Left lobe of liver (tissue), 2 donors: Measurements from ENCODE around the gene MRPS23. TPM values are rescaled to one million over a fixed set of nuclear protein-coding genes. Genes with fewer than 3 reads are reported as not detected.
A peak's percentile ranks its signal among the peaks of the same experiment; 100 is the strongest.

Experiments used
- ATAC-seq: fragments of 200-7000 bp; cut with Tn5 transposase; one replicate; pipeline ENCODE4 v1.9.1; 2020; ENCODE audit warnings: mild to moderate bottlenecking, moderate library complexity
- DNase-seq: peaks from one replicate; pipeline ENCODE4 v3.0.0-alpha.2; 2020; ENCODE audit warnings: low spot score
- total RNA-seq: library from RNA; stranded (reverse); gene quantifications from one replicate; pipeline ENCODE4 v1.2.1, GENCODE V29; 2021
- donor health status: DM: no; HTN: no; CAD: no; lungs with moderate emphysema.
- donor health status: DM: no; HTN: yes; CAD: no.

Gene MRPS23
- total RNA-seq, 1 donor from 2014 or later = 13.1 TPM

DNA sequence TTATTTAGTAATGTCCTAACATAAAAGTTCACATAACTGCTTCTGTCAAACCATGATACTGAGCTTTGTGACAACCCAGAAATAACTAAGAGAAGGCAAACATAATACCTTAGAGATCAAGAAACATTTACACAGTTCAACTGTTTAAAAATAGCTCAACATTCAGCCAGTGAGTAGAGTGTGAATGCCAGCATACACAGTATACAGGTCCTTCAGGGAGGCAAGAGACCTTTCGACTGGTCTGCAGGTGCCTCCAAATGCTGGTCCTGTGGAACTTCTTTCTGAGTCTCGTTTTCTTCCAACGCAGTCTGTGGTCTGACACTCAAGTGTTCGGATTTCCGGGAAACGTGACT is 10.3 kb downstream of the MRPS23 start:
- ATAC-seq (no peak), DNase-seq (no peak)

DNA sequence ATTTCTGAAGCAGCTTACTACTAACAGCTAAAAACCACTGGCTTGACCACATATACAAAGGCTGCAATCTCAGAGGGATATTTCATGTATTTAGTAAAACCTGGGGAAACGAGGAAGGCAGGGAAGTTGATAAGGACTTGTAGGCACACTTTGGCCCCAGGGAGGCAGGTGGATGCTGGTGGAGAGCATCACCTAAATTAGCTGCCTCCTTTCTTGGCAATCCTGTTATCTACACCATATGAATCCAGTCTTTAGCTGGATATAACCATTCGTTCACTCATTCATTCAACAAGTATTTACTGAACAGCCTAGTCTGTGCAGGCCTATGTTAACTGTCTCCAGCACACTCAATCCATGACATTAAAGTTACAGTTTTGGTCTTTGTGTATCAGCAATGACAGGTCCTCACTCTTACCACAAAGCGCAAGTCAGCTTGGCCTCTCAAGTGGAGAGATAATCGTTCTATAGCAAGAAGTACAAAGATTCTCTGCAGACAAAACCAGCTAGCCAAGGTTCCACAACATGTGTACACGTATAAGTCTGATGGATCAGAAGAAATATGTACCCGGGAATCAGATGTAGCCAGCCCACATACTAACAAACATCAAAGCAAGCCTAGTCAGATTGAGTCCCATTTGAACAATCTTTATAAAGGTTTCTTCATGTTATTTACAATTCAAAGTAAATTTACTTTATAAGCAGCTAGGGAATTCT is 10.8 kb downstream of the MRPS23 start:
- no peak for DNase-seq
- no peak for ATAC-seq

DNA sequence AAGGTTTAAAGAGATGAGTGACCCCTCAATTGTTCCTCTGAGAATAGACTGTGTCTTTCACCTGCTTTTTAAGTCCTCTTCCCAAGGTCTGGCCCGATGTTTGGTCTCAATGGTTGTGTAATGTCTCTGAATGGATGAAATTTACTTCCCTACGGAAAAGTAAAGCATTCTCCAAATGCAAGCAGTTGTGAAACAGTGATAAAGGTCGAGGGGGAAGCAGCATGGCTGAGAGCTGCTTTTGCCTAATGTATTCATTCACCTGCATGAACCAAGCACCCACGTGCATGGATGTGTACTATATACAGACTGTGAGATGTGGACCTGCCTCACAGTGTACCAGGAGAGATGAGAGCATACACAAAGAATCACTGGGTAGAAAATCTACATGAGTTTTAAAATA is 11.4 kb downstream of the MRPS23 start:
- ATAC-seq (peak; percentile 78), DNase-seq (no peak)

DNA sequence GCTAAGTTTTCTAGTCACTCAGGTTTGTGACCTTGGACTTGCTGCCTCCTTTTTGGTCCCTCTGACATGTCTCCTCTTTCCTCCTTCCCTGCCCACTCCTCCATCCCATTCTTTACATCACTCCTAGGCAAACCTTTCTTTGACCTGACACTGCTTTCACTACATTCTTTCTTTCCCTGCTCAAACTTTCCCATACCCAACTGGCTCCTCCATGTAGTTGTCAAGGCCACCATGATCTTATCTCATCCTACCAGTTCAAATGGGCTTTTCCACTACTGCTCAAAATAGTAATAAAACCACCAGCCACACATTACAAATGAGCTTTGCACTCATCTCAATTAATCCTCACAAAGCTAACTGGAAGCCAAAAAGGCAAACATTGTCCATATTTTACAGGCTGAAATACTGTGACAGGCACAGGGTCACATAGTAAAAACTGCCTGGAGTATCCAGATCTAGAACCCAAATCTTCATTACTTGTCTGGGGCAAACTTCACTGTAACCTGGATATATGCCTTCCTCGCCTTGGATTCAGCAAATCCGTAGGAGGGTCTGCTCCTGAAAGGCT is 14.4 kb downstream of the MRPS23 start:
- no peak for DNase-seq
- ATAC-seq = no peak

DNA sequence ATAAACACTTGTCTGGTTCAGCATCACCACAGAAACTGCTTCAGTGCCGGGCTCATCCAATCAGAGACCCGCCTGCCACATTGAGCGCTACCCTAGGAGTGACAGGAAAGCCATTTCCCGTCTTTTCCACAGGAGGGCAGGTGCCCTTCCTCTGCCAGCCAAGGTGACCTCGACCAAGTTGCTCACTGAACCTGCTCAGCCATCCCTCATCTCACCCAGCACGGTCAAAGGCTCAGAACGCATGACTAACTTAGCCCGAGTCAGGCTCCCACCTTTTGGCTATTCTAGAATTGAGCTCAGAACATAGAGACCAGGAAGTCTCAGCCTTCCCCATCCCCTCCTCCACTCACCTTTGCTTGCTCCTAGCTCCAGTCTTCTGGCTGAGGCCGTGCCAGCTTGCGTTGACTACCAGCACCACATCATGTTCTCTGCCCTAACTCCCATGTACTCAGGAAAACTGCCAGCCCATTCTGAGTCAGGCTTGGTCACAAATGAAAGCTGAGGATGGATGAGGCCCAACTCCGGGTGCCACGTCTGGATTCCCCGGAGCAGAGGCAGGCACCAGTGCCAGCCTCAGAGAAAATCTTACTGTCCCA is 15.6 kb downstream of the MRPS23 start:
- ATAC-seq (no peak), DNase-seq (no peak)

DNA sequence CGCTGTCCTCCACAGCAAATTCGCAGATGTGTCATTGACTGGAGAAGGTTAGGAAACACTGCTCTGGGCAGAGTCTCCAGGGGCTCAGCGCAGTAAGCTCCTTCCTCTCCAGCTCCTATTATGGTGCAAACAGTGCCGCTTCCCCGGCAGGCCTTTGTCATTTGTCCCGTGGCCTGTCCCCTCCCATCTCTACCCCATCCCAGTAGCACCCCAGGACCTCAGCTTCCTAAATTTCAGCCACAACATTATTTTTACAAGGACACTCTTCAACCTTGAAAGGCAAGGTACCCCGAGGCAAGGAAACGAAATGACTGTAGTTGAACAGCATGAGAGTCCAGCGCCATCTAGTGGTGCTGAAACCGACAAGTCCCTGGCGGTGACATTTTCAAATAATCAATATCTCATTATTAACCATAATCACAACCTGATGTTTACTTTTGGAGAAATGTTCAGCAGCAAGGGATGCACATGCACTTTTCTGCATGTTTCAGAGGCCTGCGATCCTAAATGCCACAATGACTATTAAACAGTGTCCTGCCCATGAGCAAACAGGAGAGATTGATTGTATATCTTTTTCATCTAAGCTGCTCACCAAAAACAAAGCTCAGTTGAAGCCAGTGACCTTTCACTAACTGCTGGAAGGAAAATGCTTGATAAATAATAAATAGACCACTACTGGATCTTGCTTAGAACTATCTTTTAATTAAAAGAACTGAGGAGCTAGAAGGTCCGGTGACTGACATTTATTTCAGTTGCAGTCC is 16.5 kb downstream of the MRPS23 start:
- DNase-seq = peak; percentile 65
- peak; percentile 89 for ATAC-seq

DNA sequence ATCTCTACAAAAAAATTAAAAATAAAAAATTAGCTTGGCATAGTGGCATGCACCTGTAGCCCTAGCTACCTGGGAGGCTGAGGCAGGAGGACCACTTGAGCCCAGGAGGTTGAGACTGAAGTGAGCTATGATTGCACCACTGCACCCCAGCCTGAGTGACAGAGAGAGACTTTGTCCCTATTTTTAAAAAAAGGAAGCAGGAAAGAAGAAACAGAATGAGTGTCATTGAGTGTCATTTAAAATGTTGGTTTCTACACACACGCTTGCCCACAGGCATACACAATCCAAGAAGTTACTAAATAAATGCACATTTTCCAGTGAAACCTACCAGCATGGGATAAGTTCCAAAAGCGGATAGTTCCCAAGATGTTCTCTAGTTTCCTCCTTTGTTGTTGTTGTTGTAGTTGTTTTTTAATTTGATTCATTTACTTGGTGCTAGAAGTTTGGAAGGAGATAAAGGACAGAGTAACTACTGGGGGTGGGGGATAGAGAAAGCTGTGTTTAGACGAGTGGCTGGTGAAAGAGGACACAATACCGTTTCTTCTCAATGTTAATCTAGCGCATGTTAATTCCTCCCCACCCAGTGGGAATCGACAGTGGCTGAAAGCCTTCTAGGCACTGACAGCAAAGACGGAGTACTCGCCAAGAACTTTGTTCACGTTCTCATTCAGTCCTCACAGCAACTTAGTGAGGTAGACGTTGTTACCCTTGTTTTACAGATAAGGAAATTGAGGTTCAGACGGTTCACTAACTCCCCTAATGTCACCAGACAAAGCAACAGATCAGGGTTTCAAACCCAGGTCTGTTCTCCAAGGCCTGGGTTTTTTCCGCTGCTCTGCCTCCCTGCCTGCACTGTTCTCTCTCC is 17.3 kb downstream of the MRPS23 start:
- ATAC-seq = peak; percentile 9
- DNase-seq = no peak

DNA sequence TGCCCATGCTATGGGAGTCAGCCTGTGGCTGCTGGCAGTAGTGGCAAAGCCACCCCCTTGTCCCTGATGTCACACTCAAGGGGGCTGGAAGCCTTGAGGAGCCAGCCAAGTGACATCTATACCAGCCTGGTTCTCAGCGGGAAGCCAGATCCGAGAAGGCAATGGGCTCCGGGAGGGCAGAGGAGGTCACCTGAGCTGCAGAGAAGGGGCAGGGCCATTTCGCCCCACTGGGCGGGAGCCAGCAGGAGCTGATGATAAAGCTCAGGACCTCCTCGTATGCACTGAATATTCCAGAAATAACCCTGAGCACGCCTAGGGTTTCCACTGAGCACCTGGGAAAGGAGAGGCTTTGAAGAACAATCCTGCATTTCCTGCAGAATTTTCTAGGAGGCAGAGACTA is 19.0 kb downstream of the MRPS23 start:
- DNase-seq = no peak
- no peak for ATAC-seq

DNA sequence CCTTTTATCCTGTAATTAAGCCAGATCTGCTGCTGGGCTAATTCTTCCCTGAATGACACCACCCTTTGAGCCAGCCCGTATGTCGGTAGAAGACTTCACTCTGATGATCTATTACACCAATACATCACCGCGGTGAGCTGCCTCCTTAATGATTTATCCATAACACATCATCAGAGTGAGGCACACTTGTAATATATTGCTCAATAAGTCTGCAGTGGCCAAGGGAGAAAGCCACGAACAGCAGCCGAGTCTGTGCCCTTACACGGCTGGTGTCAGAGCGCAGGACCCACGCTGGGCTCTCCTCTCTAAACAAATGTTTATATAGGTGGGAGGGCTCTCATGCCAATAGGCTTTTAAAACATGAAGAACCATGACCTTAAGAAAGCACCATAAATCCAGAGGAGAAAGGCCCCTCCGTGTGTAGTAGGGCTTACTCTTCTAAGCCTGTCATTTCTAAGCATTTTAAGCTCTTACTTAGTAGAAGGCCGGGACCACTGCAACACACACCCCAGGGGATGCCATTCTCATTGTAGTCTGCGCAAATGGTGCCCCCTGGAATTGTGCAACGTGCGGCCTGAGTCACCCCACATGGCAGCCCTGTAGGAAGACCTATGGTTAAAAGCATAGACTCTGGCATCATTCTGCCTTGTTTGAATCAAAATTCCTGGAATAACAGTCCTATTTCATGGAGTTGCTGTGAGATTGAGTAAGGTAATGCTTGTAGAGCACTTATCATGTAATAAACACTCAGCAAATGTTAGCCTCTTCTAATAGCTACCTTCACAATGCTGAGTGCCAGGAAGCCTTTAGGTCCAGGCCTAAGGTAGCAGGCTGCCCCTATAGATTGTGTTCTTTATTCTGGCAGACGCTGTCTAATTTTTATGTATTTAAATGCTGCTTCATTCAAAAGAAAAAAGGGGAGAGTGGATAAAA is 26.1 kb downstream of the MRPS23 start:
- no peak for ATAC-seq
- DNase-seq = no peak

DNA sequence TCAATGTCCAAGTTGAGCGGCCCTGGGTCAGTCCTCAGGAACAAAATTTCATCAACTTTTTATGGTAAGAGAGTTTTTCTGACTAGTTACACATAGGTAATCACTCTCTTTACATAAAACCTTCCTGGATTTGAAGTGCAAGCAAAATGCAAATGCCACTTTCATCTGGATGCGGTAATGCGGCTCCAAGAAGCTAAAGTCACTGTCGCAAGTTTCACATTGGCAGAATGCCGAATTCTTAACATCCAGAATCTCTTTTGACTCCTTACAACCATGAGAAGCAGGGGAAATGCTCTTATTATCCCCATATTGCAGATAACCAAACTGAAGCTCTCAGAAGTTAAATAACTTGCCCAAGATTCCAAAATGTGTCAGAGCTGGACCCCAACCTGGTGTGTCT is 30.0 kb downstream of the MRPS23 start:
- ATAC-seq (no peak), DNase-seq (no peak)

DNA sequence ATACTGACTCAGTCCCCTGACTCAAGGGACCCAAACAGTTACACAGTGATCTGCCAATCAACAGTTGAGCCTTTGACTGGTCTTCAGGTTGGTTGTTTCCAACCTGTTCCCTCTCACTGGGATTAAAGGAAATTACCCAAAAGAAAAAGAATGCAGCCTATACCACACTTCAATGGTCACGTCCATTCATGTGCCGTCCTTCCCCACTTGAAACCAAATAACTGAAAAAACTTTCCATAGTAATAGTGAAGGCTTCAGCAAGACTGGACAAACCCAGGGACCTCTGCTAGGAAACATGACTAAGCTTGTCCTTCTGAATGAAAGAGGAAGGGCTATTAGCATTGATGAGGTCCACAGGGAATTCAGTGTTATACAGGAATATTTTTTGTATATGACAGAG is 30.6 kb downstream of the MRPS23 start:
- ATAC-seq (no peak), DNase-seq (no peak)

DNA sequence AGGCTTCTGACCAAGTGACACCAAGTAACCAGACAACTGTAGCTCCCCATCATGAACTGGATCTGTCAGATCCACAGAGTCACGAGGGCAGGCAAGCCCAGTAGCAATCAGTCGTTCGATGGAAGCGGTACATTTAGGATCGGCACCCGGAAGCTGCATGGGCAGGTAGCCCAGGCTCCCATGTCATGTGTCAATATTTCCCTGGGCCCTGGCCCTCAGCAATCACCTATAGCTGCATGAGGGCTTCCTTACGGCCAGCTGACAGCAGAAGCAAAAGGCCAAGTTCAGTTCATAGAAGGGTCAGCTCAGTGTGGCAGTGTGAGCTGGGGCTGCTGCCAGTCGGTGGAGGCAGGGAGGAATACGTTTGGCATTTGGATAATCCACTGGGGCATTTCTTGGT is 31.8 kb downstream of the MRPS23 start:
- no peak for DNase-seq
- no peak for ATAC-seq

DNA sequence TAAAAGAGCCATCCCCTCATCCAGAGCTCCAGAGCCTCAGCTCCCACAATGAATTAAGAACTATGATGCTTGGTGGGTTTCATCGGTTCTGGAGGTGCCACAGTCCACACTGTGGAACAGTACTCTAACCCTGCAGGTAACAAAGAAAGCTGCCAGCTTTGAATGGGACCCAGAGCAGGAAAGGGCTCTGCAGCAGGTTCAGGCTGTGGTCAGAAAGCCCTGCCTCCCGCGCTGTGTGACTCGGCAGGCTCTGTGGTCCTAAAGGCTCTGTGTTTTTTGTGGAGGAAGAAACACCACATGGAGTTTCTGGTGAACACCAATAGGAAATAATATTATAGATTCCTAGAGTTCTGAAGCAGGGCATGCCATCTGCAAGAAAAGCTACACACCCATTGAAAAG is 32.5 kb downstream of the MRPS23 start:
- ATAC-seq (no peak), DNase-seq (no peak)

DNA sequence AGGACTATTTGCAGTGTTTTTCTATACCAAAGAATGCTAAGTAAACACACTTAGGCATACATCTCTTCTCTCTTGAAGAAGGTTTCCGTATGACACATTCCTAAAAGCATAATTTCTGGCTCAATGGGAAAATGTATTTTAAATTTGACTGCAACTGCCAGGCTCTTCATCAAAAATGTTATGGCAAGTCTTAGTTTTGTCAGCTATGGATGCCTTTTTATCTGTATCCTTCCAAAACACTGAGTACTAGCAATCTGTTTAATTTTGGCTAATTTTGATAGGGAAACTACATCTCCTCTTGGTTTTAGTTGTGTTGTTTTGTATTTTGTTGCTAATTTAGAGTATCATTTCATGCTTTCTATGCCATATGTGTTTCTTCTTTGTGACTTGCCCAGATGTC is 35.4 kb downstream of the MRPS23 start:
- no peak for DNase-seq
- ATAC-seq = no peak

DNA sequence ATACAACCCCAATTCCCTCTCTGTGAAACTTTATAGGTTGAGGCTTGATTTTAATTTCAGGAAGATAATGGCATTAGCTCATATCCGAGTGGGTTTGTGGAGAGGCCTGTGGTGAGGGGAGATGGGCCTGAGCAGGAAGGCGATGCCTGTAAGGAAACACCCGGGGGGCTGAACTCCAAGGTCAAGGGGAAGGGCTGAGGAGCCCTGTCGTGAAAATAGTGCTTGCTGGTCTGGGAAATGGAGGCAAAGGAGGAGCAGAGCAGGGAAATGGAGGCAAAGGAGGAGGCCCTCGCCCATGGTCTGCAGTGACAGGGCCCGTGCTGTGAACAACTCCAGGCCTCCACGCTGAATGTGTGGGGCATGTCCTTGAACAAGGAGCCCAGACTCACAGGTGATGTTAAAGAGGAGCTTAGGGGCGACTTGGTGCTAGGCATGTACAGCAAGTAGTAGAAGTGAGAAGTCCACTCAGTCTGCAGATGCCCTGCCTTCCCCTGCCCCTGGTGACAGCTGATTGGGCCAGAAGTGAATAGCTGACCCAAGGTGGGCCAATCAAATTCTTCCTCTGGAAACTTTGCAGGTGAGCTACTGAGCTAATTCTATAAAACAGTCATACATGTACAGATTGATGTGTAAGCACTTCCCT is 38.1 kb downstream of the MRPS23 start:
- ATAC-seq = no peak
- DNase-seq = no peak

DNA sequence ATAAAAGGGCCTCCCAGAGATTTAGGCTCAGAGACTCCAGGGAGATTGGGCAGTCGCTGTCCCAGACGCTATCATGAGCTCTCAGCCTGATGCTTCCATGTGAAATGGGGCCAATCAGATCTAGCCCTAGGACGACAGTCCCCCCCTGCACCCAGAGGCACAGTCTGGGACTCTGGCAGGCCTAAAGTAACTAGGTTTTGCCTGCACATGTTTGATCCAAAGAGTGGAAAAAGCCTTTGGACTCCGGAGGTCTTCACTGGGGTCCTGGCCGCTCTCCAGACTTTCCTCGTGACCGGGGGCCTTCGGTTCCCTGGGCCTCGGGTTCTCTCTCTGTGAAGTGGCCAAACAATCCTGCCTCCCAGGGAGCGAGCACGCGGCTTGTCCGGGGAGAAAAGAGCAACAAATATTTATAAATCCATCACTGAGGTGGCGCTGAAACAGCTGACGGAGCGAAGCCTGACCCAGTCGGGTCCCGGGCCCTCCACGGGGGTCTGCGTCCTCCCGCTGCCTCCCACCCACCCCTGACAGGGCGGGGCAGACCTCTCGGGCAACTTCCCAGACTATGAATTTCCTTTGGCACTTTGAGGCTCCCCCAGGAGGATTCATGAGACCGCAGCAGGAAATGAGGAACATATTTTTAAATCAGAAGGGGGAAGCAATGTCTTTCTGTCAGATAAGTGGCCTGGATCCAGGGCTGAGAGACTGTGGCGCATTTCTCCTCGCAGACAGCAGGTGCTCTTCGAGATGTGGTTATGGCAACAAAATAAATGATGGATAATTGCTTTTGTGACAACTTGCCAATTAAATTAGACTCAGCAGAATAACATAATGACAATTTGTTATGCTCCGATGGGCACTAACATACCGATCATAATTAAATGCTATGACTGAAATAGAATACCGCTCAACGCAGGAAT is 38.9 kb downstream of the MRPS23 start:
- DNase-seq (no peak), ATAC-seq (peak; percentile 43)

DNA sequence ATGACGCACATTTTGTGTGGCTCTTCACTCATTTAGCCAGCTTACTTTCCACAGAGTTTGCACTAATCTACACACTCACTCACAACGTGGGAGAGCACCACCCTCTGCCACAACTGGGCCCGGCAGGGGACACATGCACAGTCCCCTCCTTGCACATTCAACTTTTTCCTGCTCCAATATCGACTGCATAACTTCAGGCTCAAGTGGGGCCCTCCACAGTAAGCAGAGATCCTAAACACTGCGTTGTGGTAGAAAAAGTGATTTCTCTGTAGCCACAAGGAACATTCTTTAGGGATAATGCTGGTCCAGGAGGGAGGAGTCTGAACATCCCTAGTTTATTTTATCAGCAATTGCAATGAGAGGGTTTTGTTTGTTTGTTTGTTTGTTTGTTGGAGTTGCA is 40.0 kb downstream of the MRPS23 start:
- no peak for ATAC-seq
- DNase-seq = no peak

DNA sequence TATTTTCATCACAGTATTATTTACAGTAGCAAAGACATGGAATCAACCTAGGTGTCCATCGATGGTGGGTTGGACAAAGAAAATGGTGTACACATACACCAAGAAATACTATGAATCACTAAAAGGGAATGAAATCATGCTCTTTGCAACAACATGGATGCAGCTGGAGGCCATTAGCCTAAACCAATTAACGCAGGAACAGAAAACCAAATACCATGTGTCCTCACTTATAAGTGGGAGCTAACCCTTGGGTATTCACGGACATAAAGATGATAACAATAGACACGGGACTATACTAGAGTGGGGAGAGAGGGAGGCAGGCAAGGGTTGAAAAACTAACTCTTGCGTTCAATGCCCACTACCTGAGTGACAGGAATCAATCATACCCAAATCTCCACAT is 41.0 kb downstream of the MRPS23 start:
- no peak for ATAC-seq
- no peak for DNase-seq
